Gastrocnemius medialis (tissue), 4 donors: ENCODE measurements around the gene TCF23.

Experiments used
- CTCF ChIP-seq, 5 experiments: fragments of 450-650 bp in 3 of 5; fragments of 200-600 bp in 2 of 5; sonication (generic) in 2 of 5; IDR thresholded peaks in 4 of 5; conservative IDR thresholded peaks in 1 of 5; 1 replicate in 4 of 5; 2 replicates in 1 of 5; pipeline ENCODE4 v1.5.1; 2016 to 2019; ENCODE audit warnings: antibody characterized with exemption in 5 of 5, mild to moderate bottlenecking in 3 of 5, moderate library complexity in 3 of 5
- POLR2A ChIP-seq, 2 donors: fragments of 450-650 bp; IDR thresholded peaks; one replicate each; pipeline ENCODE4 v1.6.1; 2017; ENCODE audit warnings: antibody characterized with exemption in 2 of 2, mild to moderate bottlenecking in 2 of 2, moderate library complexity in 2 of 2

GRCh38 chr2:27178469-27178868, 29.7 kb downstream of the TCF23 start:
- no peak for TF ChIP-seq CTCF (IDR thresholded peaks at IDR 0.05 in 4 of 5, conservative IDR thresholded peaks at IDR 0.05 in 1 of 5)
- no peak for TF ChIP-seq POLR2A (IDR thresholded peaks at IDR 0.05)
